Measurements from ENCODE around the gene TTLL5. TPM values are rescaled to one million over a fixed set of nuclear protein-coding genes. Genes with fewer than 3 reads are reported as not detected.
"Not testable (repeated sequence)": the region's sequence is repeated elsewhere in the genome, so short reads cannot be mapped to it uniquely, and the experiment has no call there.

TTLL5 gene
- total RNA-seq, 2 experiments from 2014 or later: 28.9 to 43.4 TPM

DNA sequence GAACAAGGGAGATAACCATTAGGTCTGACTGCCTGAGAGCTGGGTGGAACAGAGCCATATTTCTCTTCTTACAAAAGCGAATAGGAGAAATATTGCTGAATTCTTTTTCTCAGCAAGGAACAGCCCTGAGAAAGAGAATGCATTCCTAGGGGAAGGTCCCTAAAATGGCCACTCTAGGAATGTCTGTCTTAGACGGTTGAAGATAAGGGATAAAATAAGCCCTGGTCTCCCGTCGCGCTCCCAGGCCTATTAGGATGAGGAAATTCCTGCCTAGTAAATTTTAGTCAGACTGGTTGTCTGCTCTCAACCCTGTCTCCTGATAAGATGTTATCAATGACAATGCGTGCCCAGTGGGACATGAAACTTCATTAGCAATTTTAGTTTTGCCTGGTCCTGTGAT, 34.0 kb downstream of the TTLL5 start:
- H3K9me3 Mint-ChIP-seq (ENCODE audit: low read depth); H3K4me3 Mint-ChIP-seq; H3K4me1 Mint-ChIP-seq; H3K27ac Mint-ChIP-seq; H3K27me3 Mint-ChIP-seq; ATAC-seq; CTCF ChIA-PET; DNase-seq: not testable (repeated sequence)
- peaks cover 52% of the 10 kb centered on the region for H3K36me3 Mint-ChIP-seq

DNA sequence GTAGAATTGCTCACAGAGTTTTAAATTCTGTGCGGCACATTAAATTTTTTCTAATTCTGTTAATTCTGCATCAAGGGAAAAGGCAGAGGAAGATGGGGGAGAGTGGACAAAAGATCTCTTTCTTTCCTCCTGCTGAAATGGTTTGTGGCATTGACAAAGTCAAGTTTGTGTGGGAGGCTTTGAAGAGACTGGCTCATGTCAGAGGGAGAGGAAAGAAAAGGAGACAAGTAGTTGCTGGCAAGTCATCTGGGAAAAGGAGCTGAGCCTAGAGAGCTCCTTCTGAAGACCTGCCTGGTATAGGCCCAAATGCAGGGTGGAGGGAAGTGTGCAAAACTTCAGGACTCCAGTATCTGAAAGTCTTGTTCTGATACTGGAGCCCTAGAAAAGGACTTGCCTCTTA, 36.3 kb downstream of the TTLL5 start:
- H3K4me1 Mint-ChIP-seq: no peaks in the 10 kb centered on the region
- peaks cover 4% of the 10 kb centered on the region for H3K9me3 Mint-ChIP-seq (ENCODE audit: low read depth)
- DNase-seq (no peak), ATAC-seq (no peak)
- H3K4me3 Mint-ChIP-seq: no peak overlapping the region
- peaks cover 48% of the 10 kb centered on the region for H3K36me3 Mint-ChIP-seq
- H3K27ac Mint-ChIP-seq: no peak overlapping the region
- H3K27me3 Mint-ChIP-seq: no peaks in the 10 kb centered on the region
- CTCF ChIA-PET: interaction anchor here (1.1 to 2.7 kb wide), 3 partner anchors 12 to 120 kb away, joined by 4 to 14 read pairs (median 4); no protein-coding TSS in a partner anchor

GRCh38 chr14:75697918-75698317, 36.9 kb downstream of the TTLL5 start:
- CTCF ChIA-PET: interaction anchor here (1.1 to 2.7 kb wide), 3 partner anchors 11 to 120 kb away, joined by 4 to 14 read pairs (median 4); no protein-coding TSS in a partner anchor
- H3K27ac Mint-ChIP-seq: no peak overlapping the region
- no peaks in the 10 kb centered on the region for H3K27me3 Mint-ChIP-seq
- DNase-seq: no peak
- no peak for ATAC-seq
- no peaks in the 10 kb centered on the region for H3K4me1 Mint-ChIP-seq
- H3K9me3 Mint-ChIP-seq (ENCODE audit: low read depth): peaks cover 4% of the 10 kb centered on the region
- H3K4me3 Mint-ChIP-seq: no peak overlapping the region
- H3K36me3 Mint-ChIP-seq: peaks cover 44% of the 10 kb centered on the region

GRCh38 chr14:75699331-75699730, 38.3 kb downstream of the TTLL5 start:
- H3K9me3 Mint-ChIP-seq (ENCODE audit: low read depth): peaks cover 4% of the 10 kb centered on the region
- no peak overlapping the region for H3K27ac Mint-ChIP-seq
- DNase-seq (no peak), ATAC-seq (no peak)
- CTCF ChIA-PET: no interaction called here
- peaks cover 36% of the 10 kb centered on the region for H3K36me3 Mint-ChIP-seq
- H3K27me3 Mint-ChIP-seq: no peaks in the 10 kb centered on the region
- H3K4me3 Mint-ChIP-seq: no peak overlapping the region
- H3K4me1 Mint-ChIP-seq: no peaks in the 10 kb centered on the region

GRCh38 chr14:75700295-75700694, 39.2 kb downstream of the TTLL5 start:
- Mint-ChIP-seq H3K4me3 (no peak overlapping the region), H3K9me3 (ENCODE audit: low read depth) (no peaks in the 10 kb centered on the region), H3K4me1 (no peaks in the 10 kb centered on the region), H3K27ac (no peak overlapping the region), H3K36me3 (peaks cover 27% of the 10 kb centered on the region), H3K27me3 (no peaks in the 10 kb centered on the region)
- DNase-seq (no peak), ATAC-seq (no peak)
- CTCF ChIA-PET: no interaction called here

DNA sequence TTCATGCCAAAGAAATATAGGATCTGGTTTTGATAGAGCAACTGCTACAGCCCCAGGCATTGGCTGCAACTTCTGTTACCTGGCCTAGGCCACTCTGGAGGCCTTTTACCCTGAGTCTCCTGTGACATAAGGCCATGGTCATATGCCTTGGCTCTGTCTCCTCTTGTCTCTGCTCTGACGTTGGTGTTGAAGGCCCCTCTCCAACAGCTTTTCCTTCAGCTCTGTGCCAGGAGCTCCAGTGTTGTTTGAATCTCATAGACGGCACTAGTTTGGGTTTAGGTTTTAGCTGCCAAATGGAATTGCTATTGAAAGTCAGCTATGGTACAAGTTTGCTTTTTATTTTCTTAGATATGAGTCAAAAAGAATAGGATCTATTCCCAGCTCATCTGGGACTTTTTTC, 41.1 kb downstream of the TTLL5 start:
- ATAC-seq: no peak
- H3K27me3 Mint-ChIP-seq: no peaks in the 10 kb centered on the region

DNA sequence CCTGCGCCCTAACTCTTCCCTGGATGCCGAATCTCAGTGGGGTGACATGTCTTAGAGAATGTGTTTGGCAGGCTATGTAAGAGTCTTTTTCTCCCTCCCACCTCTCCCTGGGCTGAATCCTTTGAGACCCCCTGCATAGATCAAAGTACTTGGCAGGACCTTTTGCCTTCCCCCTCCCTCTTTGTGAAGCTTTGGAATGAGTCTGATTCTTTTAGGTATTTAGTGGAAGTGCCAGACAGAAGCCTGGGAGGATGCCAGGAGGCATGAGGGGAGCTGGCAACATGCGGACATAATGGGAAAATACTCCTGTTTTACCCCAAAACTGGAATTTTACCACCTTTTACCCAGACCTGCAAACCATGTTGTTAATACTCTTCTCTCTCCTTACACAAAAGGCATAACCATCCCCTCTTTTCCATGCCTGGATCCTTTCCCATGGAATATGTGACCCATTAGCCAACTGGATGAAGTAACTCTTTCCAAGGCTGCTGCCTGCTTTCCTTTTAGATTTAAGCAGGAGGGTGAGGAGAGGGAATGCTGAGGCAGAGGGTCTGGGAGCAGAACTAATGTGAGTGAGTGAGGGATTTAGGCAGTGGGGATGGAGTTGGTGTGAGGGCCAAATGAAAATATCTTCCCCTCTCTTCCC, 41.7 kb downstream of the TTLL5 start:
- ATAC-seq (no peak), DNase-seq (no peak)
- no peak overlapping the region for H3K27ac Mint-ChIP-seq
- CTCF ChIA-PET: interaction anchor here (1.2 to 1.6 kb wide), 2 partner anchors 277 to 280 kb away, joined by 3 to 6 read pairs; no protein-coding TSS in a partner anchor
- H3K36me3 Mint-ChIP-seq: peaks cover 21% of the 10 kb centered on the region
- H3K4me3 Mint-ChIP-seq: no peak overlapping the region
- no peaks in the 10 kb centered on the region for H3K4me1 Mint-ChIP-seq
- H3K9me3 Mint-ChIP-seq (ENCODE audit: low read depth): no peaks in the 10 kb centered on the region
- H3K27me3 Mint-ChIP-seq: no peaks in the 10 kb centered on the region

More for the DNA sequence above, 41.1 kb downstream of the TTLL5 start:
- H3K36me3 Mint-ChIP-seq: peaks cover 21% of the 10 kb centered on the region
- no peaks in the 10 kb centered on the region for H3K9me3 Mint-ChIP-seq (ENCODE audit: low read depth)
- H3K27ac Mint-ChIP-seq: no peak overlapping the region
- H3K4me1 Mint-ChIP-seq: no peaks in the 10 kb centered on the region
- no peak for DNase-seq
- no peak overlapping the region for H3K4me3 Mint-ChIP-seq
- CTCF ChIA-PET: interaction anchor here (1.1 to 1.6 kb wide), 3 partner anchors 8 to 277 kb away, joined by 3 to 6 read pairs (median 5); no protein-coding TSS in a partner anchor

DNA sequence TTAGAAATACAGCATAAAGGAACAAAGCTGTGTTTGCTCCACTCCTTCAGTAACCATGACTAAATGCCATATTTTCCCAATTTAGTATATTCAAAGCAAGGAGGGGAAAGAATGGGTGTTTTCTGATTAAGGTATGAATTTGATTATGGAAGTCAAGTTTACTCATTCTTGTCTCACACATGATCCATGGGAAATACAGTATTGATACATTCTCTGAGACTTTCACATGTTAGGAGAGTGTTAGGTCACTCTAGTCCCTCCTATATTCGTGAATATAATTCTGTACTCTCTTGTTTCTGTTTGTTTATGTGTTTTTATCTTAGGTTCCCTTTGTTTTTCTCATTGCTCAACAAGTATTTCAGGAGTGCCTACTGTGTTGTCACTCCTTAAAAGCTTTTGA, 42.4 kb downstream of the TTLL5 start:
- H3K9me3 Mint-ChIP-seq (ENCODE audit: low read depth): no peaks in the 10 kb centered on the region
- no peaks in the 10 kb centered on the region for H3K27me3 Mint-ChIP-seq
- no peak for ATAC-seq
- no peak overlapping the region for H3K27ac Mint-ChIP-seq
- DNase-seq: no peak
- H3K4me1 Mint-ChIP-seq: no peaks in the 10 kb centered on the region
- CTCF ChIA-PET: interaction anchor here (1.2 kb wide), 1 partner anchor 279 kb away, joined by 3 read pairs; no protein-coding TSS in a partner anchor
- no peak overlapping the region for H3K4me3 Mint-ChIP-seq
- peaks cover 21% of the 10 kb centered on the region for H3K36me3 Mint-ChIP-seq

DNA sequence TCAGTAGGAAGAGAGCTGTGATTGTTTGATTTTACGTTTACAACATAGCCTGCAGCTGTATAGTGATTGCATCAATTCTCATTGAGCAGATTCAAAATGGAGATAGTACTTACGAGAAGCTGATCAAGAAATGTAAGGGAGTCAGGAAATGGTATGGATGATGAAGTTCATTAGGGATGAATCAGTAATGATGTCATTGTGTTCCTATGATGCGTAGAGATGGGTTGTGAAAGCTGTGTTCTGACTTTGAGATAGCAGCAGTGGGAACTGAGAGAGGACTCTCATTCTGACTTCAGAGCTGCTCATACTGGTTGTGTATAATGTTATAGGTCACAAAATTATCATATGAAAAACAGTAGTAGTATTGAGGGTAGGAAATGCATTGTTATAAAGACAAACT, 44.0 kb downstream of the TTLL5 start:
- no peak overlapping the region for H3K27ac Mint-ChIP-seq
- H3K9me3 Mint-ChIP-seq (ENCODE audit: low read depth): no peaks in the 10 kb centered on the region
- H3K4me3 Mint-ChIP-seq: no peak overlapping the region
- no peaks in the 10 kb centered on the region for H3K27me3 Mint-ChIP-seq
- DNase-seq (no peak), ATAC-seq (no peak)
- CTCF ChIA-PET: interaction anchor here (0.8 kb wide), 1 partner anchor 278 kb away, joined by 4 read pairs; no protein-coding TSS in a partner anchor
- no peaks in the 10 kb centered on the region for H3K4me1 Mint-ChIP-seq
- H3K36me3 Mint-ChIP-seq: peaks cover 12% of the 10 kb centered on the region

GRCh38 chr14:75709207-75709812, 48.3 kb downstream of the TTLL5 start:
- DNase-seq: peak; percentile 73
- H3K27me3 Mint-ChIP-seq: no peaks in the 10 kb centered on the region
- CTCF ChIA-PET: interaction anchor here (0.6 to 6.6 kb wide), 40 partner anchors 9 to 693 kb away, joined by 3 to 187 read pairs (median 4); partner anchors contain the start of genes IFT43 and TGFB3
- H3K4me1 Mint-ChIP-seq: no peaks in the 10 kb centered on the region
- H3K27ac Mint-ChIP-seq: no peak overlapping the region
- no peak overlapping the region for H3K4me3 Mint-ChIP-seq
- no peaks in the 10 kb centered on the region for H3K9me3 Mint-ChIP-seq (ENCODE audit: low read depth)
- H3K36me3 Mint-ChIP-seq: peaks cover 2% of the 10 kb centered on the region
- peak; percentile 78 for ATAC-seq

DNA sequence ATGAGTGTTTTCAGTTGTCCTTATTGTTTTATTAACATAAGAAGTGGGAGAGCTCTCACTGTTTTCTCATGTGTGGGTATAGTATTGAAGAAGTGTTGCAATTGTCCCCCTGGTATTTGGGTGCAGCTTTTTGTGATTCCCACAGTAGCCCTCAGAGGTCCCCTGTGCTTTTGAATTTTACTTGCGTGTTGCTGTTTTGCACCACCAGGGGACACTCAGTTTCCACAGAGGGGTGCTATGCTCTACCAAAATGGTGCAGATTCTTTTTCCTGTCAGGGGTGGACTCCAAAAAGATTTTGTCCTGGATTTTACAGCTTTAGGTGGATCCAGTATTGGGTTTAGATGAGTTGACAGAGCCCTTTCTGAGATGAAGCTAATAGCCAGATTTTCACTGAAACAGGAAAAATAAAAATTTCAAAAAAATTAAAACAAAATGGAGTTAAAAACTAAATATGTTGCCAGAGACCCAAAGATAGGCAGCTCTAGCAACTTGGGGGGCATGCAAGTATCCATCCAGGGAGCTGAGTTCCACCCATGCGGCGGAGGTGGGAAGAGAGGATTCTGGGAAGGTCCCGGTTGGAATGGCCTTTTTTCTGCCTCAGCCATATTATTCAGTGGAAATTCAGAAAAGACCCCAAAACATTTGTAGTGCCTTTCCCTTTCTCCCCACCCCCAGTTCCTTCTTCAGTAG, 50.2 kb downstream of the TTLL5 start:
- Mint-ChIP-seq H3K4me1 (peaks cover 2% of the 10 kb centered on the region), H3K27me3 (no peaks in the 10 kb centered on the region), H3K27ac (no peak overlapping the region), H3K9me3 (ENCODE audit: low read depth) (no peaks in the 10 kb centered on the region), H3K36me3 (peaks cover 2% of the 10 kb centered on the region), H3K4me3 (no peak overlapping the region)
- DNase-seq: peak; percentile 51
- no peak for ATAC-seq
- CTCF ChIA-PET: interaction anchor here (0.6 to 6.6 kb wide), 10 partner anchors 10 to 676 kb away, joined by 3 to 187 read pairs (median 4); partner anchors contain the start of genes IFT43 and TGFB3

DNA sequence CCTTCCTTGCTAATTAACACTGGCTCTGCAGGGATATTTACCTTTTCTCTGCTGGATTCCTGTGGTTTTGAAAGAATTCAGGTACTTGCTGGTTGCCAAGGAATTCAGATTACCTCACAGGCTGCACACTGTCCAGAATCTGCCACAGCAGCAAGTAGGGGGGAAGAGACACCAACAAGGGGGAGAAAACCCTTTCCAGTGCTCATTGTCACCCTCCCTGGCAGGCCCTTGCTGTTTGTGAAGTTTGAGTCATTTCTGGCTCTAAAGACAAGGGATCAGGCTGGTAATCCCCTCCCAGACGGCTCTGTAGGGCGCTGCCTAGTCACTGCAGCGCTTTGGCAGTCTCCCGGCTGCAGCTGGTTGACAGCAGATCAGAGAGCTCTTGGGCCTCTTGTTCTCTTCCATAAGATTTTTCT, 50.8 kb downstream of the TTLL5 start:
- ATAC-seq (no peak), DNase-seq (no peak)
- Mint-ChIP-seq H3K27ac (no peak overlapping the region), H3K36me3 (peaks cover 2% of the 10 kb centered on the region), H3K9me3 (ENCODE audit: low read depth) (no peaks in the 10 kb centered on the region), H3K4me1 (peaks cover 2% of the 10 kb centered on the region), H3K4me3 (no peak overlapping the region), H3K27me3 (no peaks in the 10 kb centered on the region)
- CTCF ChIA-PET: interaction anchor here (1.2 to 6.6 kb wide), 6 partner anchors 18 to 676 kb away, joined by 3 to 187 read pairs (median 7); partner anchors contain the start of genes IFT43 and TGFB3

- peaks cover 6% of the 10 kb centered on the region for H3K36me3 Mint-ChIP-seq
- DNase-seq: no peak
- no peak overlapping the region for H3K4me3 Mint-ChIP-seq
- CTCF ChIA-PET: interaction anchor here (0.7 to 1.1 kb wide), 2 partner anchors 15 to 672 kb away, joined by 3 to 4 read pairs; no protein-coding TSS in a partner anchor
- no peak for ATAC-seq
- no peaks in the 10 kb centered on the region for H3K9me3 Mint-ChIP-seq (ENCODE audit: low read depth)
- no peaks in the 10 kb centered on the region for H3K27me3 Mint-ChIP-seq
- H3K4me1 Mint-ChIP-seq: peaks cover 2% of the 10 kb centered on the region
- no peak overlapping the region for H3K27ac Mint-ChIP-seq
These were observed 53.9 kb downstream of the TTLL5 start for GRCh38 chr14:75714991-75715390.
